HFFc6 (cell line): ENCODE measurements around the gene UBAC2. TPM values are rescaled to one million over a fixed set of nuclear protein-coding genes. Genes with fewer than 3 reads are reported as not detected.

Source experiments
- DNase-seq: peaks from one replicate; pipeline ENCODE4 v3.0.0-alpha.2; 2018
- H3K27ac Mint-ChIP-seq: 2 replicates; pipeline ENCODE4 v1.8.0; 2020; ENCODE audit warnings: mild to moderate bottlenecking, mixed read lengths
- H3K27me3 Mint-ChIP-seq: 2 replicates; pipeline ENCODE4 v1.8.0; 2021; ENCODE audit warnings: mild to moderate bottlenecking, moderate library complexity, mixed read lengths; ENCODE audit not compliant: insufficient read depth
- H3K36me3 Mint-ChIP-seq: 2 replicates; pipeline ENCODE4 v1.8.0; 2021; ENCODE audit warnings: low read depth, mixed read lengths
- H3K4me1 Mint-ChIP-seq: 2 replicates; pipeline ENCODE4 v1.8.0; 2020; ENCODE audit warnings: low read depth, mixed read lengths
- H3K4me3 Mint-ChIP-seq: 2 replicates; pipeline ENCODE4 v1.8.0; 2020; ENCODE audit warnings: mild to moderate bottlenecking, moderate library complexity, mixed read lengths
- H3K9me3 Mint-ChIP-seq: 2 replicates; pipeline ENCODE4 v1.8.0; 2020; ENCODE audit warnings: mild to moderate bottlenecking, mixed read lengths
- total RNA-seq, 6 experiments: library from RNA; stranded (reverse); fragmentation: NEBNext Ultra II Directional; extraction: Animal tissue kit (Norgen Biotek cat#: 25700); gene quantifications; 2 replicates in 1 of 6; 3 replicates in 5 of 6; pipeline ENCODE4 v1.2.3, GENCODE V29; 2021
- TF ChIP-seq, protein P1 (sequence below): fragments of 200-600 bp; sonication (generic); IDR thresholded peaks from 2 replicates; pipeline ENCODE4 v1.5.0; 2021; ENCODE audit warnings: antibody characterized with exemption, mild to moderate bottlenecking

UBAC2 gene
- total RNA-seq, 6 experiments from 2014 or later, result 38.8 to 53.5 (median 46.4) TPM

DNA sequence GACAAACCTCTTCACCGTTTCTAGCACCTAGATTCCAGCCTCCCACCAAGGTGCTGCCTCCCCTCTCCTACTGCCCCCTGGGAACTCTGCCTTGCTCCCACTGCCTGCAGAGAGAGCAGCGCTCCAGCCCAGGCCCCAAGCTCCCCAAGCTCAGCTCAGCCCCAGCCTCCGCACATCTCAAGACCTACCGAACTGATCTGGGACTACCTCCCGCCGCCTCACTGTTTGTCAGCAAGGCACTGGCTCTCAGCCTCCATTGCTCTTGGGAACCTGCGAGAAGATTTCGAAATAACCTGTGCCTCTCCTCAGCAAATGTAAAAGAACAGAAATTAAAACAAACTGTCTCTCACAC, 198.9 kb downstream of the UBAC2 start:
- DNase-seq, result no peak
- no peak overlapping the region for H3K27ac Mint-ChIP-seq
- H3K36me3 Mint-ChIP-seq, result no peaks in the 10 kb centered on the region
- H3K9me3 Mint-ChIP-seq, result peaks cover 11% of the 10 kb centered on the region; the same call in 1 of the 2 replicates
- H3K4me3 Mint-ChIP-seq, result no peak overlapping the region
- H3K4me1 Mint-ChIP-seq, result no peaks in the 10 kb centered on the region
- TF ChIP-seq, protein P1, sequence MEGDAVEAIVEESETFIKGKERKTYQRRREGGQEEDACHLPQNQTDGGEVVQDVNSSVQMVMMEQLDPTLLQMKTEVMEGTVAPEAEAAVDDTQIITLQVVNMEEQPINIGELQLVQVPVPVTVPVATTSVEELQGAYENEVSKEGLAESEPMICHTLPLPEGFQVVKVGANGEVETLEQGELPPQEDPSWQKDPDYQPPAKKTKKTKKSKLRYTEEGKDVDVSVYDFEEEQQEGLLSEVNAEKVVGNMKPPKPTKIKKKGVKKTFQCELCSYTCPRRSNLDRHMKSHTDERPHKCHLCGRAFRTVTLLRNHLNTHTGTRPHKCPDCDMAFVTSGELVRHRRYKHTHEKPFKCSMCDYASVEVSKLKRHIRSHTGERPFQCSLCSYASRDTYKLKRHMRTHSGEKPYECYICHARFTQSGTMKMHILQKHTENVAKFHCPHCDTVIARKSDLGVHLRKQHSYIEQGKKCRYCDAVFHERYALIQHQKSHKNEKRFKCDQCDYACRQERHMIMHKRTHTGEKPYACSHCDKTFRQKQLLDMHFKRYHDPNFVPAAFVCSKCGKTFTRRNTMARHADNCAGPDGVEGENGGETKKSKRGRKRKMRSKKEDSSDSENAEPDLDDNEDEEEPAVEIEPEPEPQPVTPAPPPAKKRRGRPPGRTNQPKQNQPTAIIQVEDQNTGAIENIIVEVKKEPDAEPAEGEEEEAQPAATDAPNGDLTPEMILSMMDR, result no peak
- H3K27me3 Mint-ChIP-seq, result peaks cover 31% of the 10 kb centered on the region

DNA sequence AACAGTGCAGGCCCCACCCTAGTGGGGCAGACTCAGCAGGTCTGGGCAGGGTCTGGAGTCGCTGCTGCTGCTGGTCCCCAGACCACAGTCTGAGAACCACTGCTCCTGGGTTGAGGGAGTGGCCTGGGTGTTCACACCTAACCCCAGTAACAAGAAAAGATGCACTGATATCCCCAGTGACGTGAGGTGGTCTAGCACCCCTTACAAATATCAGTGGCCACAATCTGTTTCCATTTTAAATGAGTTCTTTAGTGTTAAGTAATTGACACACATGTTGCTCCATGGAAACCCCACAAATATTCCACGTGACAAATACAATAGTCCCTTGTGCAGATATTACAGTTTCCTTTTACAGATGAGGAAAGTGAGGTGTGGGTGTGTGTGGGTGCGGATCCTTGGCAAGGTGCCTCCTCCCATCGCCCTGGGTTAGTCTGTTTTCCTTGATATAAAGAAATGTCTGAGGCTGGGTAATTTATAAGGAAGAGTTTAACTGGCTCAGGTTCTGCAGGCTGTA, 202.9 kb downstream of the UBAC2 start:
- peaks cover 50% of the 10 kb centered on the region for H3K27me3 Mint-ChIP-seq
- peaks cover 11% of the 10 kb centered on the region; the same call in 1 of the 2 replicates for H3K9me3 Mint-ChIP-seq
- H3K36me3 Mint-ChIP-seq, result no peaks in the 10 kb centered on the region
- DNase-seq, result no peak
- TF ChIP-seq, protein P1, result no peak
- H3K4me3 Mint-ChIP-seq, result no peak overlapping the region
- H3K27ac Mint-ChIP-seq, result no peak overlapping the region
- H3K4me1 Mint-ChIP-seq, result 0 out of 2 replicates have a peak, but pooled peaks cover 5% of the 10 kb centered on the region

DNA sequence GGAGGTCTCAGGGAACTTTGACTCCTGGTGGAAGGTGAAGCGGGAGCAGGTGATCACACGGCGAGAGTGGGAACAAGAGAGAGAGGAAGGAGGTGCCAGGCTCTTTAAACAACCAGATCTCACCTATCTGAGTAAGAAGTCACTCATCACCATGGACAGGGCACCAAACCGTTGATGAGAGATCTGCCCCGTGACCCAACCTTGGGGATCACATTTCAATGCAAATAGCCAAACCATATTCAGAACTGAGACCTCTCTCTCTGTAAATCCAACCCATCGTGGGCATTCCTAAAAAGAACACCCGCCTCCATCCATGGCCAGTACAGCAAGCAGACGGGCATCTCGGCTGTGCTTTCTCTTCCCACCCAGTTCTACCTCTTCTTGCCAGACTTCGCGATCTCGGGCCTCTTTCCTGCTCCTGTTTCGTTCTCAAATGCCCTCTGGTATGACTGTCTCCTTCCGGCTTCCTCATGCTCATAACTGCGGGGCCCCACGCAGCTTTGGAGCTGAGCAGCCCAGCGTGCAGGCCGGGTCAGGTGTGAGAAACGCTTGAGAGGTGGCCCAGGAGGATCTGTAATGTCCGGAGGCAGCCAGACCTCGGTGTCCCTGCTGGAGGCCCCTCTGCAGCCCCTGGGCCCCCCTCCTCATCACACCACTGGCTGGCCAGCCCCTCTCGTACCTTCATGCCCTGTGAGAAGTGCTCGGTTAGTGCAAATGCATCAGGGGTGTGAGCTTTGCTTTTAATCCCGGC, 203.5 kb downstream of the UBAC2 start:
- H3K27ac Mint-ChIP-seq, result no peak overlapping the region
- H3K4me1 Mint-ChIP-seq, result 0 out of 2 replicates have a peak, but pooled peaks cover 5% of the 10 kb centered on the region
- DNase-seq, result no peak
- H3K9me3 Mint-ChIP-seq, result peaks cover 11% of the 10 kb centered on the region; the same call in 1 of the 2 replicates
- peaks cover 46% of the 10 kb centered on the region for H3K27me3 Mint-ChIP-seq
- H3K4me3 Mint-ChIP-seq, result no peak overlapping the region
- TF ChIP-seq, protein P1, result no peak
- no peaks in the 10 kb centered on the region for H3K36me3 Mint-ChIP-seq

GRCh38 chr13:99405966-99406365, 205.3 kb downstream of the UBAC2 start:
- DNase-seq, result no peak
- Mint-ChIP-seq H3K4me3 (no peak overlapping the region), H3K9me3 (peaks cover 11% of the 10 kb centered on the region; the same call in 1 of the 2 replicates), H3K27ac (no peak overlapping the region), H3K4me1 (0 out of 2 replicates have a peak, but pooled peaks cover 5% of the 10 kb centered on the region), H3K36me3 (no peaks in the 10 kb centered on the region), H3K27me3 (peaks cover 39% of the 10 kb centered on the region)
- TF ChIP-seq, protein P1, result no peak

- H3K9me3 Mint-ChIP-seq, result peaks cover 9% of the 10 kb centered on the region; the same call in 1 of the 2 replicates
- peak overlapping the region; percentile 4; the same call in 1 of the 2 replicates for H3K4me3 Mint-ChIP-seq
- H3K4me1 Mint-ChIP-seq, result 0 out of 2 replicates have a peak, but pooled peaks cover 5% of the 10 kb centered on the region
- H3K36me3 Mint-ChIP-seq, result no peaks in the 10 kb centered on the region
- TF ChIP-seq, protein P1, result no peak
- no peak for DNase-seq
- no peak overlapping the region for H3K27ac Mint-ChIP-seq
- peaks cover 39% of the 10 kb centered on the region for H3K27me3 Mint-ChIP-seq
Measured at GRCh38 chr13:99406799-99407201, 206.1 kb downstream of the UBAC2 start.
